ENCODE results near the gene TNFRSF19.

Gene TNFRSF19

GRCh38 chr13:23628765-23629565 is 58.8 kb downstream of the TNFRSF19 start:
- DNase-seq (ENCODE audit: low read depth) = no peak

GRCh38 chr13:23629566-23630272 is 59.5 kb downstream of the TNFRSF19 start:
- no peak for DNase-seq (ENCODE audit: low read depth)

GRCh38 chr13:23630349-23631093 is 60.3 kb downstream of the TNFRSF19 start:
- DNase-seq (ENCODE audit: low read depth) = no peak

GRCh38 chr13:23631311-23632047 is 61.3 kb downstream of the TNFRSF19 start:
- DNase-seq (ENCODE audit: low read depth) = no peak

GRCh38 chr13:23632048-23632582 is 61.9 kb downstream of the TNFRSF19 start:
- no peak for DNase-seq (ENCODE audit: low read depth)

GRCh38 chr13:23632741-23633140 is 62.5 kb downstream of the TNFRSF19 start:
- no peak for DNase-seq (ENCODE audit: low read depth)

- no peak for DNase-seq (ENCODE audit: low read depth)
These were observed 64.7 kb downstream of the TNFRSF19 start for GRCh38 chr13:23634897-23635296.

- no peak for DNase-seq (ENCODE audit: low read depth)
These were observed 66.1 kb downstream of the TNFRSF19 start for GRCh38 chr13:23636360-23636759.

GRCh38 chr13:23637829-23638228 is 67.6 kb downstream of the TNFRSF19 start:
- no peak for DNase-seq (ENCODE audit: low read depth)

- no peak for DNase-seq (ENCODE audit: low read depth)
These were observed 69.5 kb downstream of the TNFRSF19 start for GRCh38 chr13:23639674-23640073.

GRCh38 chr13:23642110-23642509 is 71.9 kb downstream of the TNFRSF19 start:
- DNase-seq (ENCODE audit: low read depth) = no peak

- no peak for DNase-seq (ENCODE audit: low read depth)
These were observed 73.3 kb downstream of the TNFRSF19 start for GRCh38 chr13:23643338-23644125.

- no peak for DNase-seq (ENCODE audit: low read depth)
These were observed 73.9 kb downstream of the TNFRSF19 start for GRCh38 chr13:23644126-23644419.

GRCh38 chr13:23644527-23645138 is 74.4 kb downstream of the TNFRSF19 start:
- DNase-seq (ENCODE audit: low read depth) = no peak

- DNase-seq (ENCODE audit: low read depth) = no peak
These were observed 75.6 kb downstream of the TNFRSF19 start for GRCh38 chr13:23645851-23646250.

GRCh38 chr13:23651439-23651838 is 81.2 kb downstream of the TNFRSF19 start:
- DNase-seq (ENCODE audit: low read depth) = no peak

- DNase-seq (ENCODE audit: low read depth) = no peak
These were observed 81.7 kb downstream of the TNFRSF19 start for GRCh38 chr13:23651887-23652286.

GRCh38 chr13:23652909-23653726 is 82.9 kb downstream of the TNFRSF19 start:
- no peak for DNase-seq (ENCODE audit: low read depth)
